Measurements from ENCODE around the gene ATP5ME. TPM values are rescaled to one million over a fixed set of nuclear protein-coding genes. Genes with fewer than 3 reads are reported as not detected.

ATP5ME gene, protein sequence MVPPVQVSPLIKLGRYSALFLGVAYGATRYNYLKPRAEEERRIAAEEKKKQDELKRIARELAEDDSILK
- total RNA-seq: 100 to 1,000 TPM; 245 to 254 TPM

DNA sequence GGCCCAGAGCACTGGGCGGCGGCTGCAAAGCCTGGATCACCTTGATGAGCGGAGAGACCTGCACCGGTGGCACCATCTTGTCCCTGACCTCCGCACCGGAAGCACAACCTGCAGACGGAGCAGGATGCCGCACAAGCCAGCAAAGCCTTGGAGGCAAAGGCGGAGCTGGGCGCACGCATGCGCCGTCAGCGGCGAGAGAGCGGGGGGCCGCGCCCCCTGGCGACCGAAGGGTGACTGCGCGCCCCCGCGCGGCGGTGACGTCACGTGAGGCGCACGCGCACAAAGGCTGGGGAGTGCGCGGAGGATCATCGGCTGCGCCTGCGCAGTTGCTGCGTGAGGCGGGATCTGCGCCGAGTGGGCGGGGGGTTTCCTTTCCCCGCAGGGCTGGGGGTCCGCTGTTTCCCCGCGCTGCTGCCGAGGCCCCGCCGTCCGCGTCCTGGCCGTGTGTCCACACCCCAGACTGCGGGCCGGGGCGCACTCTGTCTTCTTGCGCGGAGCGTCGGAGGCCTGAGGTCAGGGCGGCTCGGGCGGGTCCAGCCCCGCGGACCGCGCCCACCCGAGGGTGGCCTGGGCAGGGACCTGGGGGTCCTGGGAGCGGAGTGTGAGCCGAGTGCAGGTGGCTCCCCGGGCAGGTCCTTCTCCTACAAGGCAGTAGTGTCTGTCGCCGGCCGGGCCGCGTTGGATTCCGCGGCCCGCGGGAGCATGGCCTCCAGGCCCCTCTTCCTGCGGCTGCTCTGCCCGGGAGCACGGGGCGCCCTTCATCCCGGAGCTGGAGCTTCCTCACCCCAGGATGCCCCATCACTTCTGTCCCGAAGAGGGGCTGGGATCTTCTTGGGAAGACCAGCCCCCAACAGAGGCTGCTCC, at the start of gene ATP5ME, which contains the start of gene MYL5:
Gene ATP5ME (minus strand): TSS at position 105 of the 864 bp plus-strand sequence. CDS start 29 bp downstream, at position 76.
Gene MYL5 (plus strand): TSS at position 371 of the 864 bp plus-strand sequence. CDS start 3,485 bp downstream, outside the sequence.
- peak; percentile 98 for DNase-seq
- ChIA-PET CTCF (interaction anchor here (0.6 to 2.5 kb wide), 5 partner anchors 10 to 72 kb away, joined by 3 to 12 read pairs (median 6); no protein-coding TSS in a partner anchor), POLR2A (interaction anchor here (0.5 to 2.0 kb wide), 4 partner anchors 10 to 256 kb away, joined by 3 to 16 read pairs (median 4); no protein-coding TSS in a partner anchor)
- Mint-ChIP-seq H3K36me3 (peaks cover 24% of the 10 kb centered on the region), H3K27me3 (no peaks in the 10 kb centered on the region), H3K9me3 (no peaks in the 10 kb centered on the region), H3K27ac (peak within 1 kb of the TSS; percentile 82), H3K4me3 (peak within 1 kb of the TSS; percentile 81), H3K4me1 (ENCODE audit: low read depth) (peaks cover 10% of the 10 kb centered on the region)
- intact Hi-C loops (cut with micrococcal nuclease): loop anchor here (1.0 to 2.0 kb wide), 5 partner anchors 10 to 338 kb away; partner anchors contain the start of genes PCGF3, PIGG, ZNF141 and ZNF721

DNA sequence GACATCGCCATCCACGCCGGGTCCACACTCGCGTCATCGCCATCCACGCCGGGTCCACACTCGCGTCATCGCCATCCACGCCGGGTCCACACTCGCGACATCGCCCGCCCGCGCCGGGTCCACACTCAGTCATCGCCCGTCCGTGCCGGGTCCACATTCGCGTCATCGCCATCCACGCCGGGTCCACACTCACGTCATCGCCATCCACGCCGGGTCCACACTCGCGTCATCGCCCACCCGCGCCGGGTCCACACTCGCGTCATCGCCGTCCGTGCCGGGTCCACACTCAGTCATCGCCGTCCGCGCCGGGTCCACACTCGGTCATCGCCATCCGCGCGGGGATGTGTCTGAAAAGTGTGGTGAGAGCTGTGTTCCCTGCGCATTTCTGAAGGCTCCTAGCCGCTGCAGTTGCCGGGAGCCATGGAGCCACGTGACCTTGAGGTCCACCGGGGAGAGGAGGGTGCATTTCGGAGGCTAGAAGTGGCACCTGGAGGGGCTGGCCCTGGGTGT, 48.8 kb upstream of the ATP5ME start:
- Mint-ChIP-seq H3K4me1 (ENCODE audit: low read depth) (peaks cover 8% of the 10 kb centered on the region), H3K27me3 (no peaks in the 10 kb centered on the region), H3K9me3 (no peaks in the 10 kb centered on the region), H3K4me3 (no peak overlapping the region), H3K27ac (no peak overlapping the region), H3K36me3 (peaks cover 23% of the 10 kb centered on the region)
- POLR2A ChIA-PET: no interaction called here
- CTCF ChIA-PET: no interaction called here
- intact Hi-C loops (cut with micrococcal nuclease): no loop called here
- no peak for DNase-seq

DNA sequence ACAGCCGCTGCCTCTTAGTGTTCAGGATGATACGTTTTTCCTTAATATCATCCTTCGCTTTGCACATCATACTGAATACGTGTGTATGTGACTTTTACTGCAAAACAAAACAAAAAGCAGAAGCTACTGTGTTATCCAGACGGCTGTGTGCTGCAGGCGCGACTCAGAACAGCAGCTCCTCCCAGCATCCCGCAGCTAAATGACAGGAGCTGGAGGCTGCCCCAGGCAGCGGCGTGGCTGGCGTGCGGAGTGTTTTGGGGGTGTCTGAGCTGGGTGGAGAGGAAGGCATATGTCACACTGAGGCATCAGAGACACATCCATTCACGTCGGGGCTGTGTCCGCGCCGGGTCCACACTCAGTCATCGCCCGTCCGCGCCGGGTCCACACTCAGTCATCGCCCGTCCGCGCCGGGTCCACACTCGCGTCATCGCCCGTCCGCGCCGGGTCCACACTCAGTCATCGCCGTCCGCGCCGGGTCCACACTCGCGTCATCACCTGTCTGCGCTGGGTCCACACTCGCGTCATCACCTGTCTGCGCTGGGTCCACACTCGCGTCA, 48.2 kb upstream of the ATP5ME start:
- H3K4me3 Mint-ChIP-seq: no peak overlapping the region
- ChIA-PET POLR2A (no interaction called here), CTCF (no interaction called here)
- peaks cover 23% of the 10 kb centered on the region for H3K36me3 Mint-ChIP-seq
- no peaks in the 10 kb centered on the region for H3K9me3 Mint-ChIP-seq
- intact Hi-C loops (cut with micrococcal nuclease): no loop called here
- H3K4me1 Mint-ChIP-seq (ENCODE audit: low read depth): peaks cover 9% of the 10 kb centered on the region
- no peak overlapping the region for H3K27ac Mint-ChIP-seq
- H3K27me3 Mint-ChIP-seq: no peaks in the 10 kb centered on the region
- DNase-seq: no peak

DNA sequence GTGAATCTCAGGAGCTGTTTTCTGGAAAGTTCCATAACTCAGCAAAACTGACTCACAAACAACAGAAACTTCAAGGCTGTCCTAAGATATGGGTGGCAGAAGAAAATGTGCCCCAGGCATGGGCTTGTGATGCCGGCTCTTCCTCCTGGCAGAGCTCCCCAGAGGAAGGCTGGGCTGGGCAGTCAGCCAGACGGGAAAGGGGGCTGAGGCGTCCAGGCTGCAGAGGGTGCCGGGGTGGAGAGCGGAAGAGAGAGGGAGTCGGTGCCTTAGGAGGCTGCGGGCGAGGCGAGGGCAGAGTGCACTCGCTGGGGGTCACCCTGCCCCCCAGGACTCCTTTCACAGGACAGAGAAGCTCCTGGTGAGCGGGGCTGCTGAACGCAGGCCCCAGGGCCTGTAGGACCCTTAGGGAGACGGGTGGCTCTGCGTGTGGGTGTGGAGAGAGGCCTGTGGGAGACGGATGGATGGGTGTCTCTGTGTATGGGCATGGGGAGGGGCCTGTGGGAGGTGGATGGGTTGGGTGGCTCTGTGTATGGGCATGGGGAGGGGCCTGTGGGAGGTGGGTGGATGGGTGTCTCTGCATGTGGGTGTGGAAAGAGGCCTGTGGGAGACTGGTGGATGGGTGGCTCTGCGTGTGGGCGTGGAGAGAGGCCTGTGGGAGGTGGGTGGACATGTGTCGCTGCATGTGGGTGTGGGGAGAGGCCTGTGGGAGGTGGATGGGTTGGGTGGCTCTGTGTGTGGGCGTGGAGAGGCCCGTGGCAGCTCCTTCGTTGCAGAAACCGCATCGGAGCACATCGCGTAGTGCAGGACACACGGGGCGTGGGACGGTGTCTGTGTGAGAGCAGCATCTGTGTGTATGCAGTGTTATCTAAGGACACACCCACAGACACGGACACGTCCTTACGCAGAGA, 47.4 kb upstream of the ATP5ME start:
- peaks cover 6% of the 10 kb centered on the region for H3K4me1 Mint-ChIP-seq (ENCODE audit: low read depth)
- H3K27me3 Mint-ChIP-seq: no peaks in the 10 kb centered on the region
- H3K27ac Mint-ChIP-seq: no peak overlapping the region
- intact Hi-C loops (cut with micrococcal nuclease): no loop called here
- H3K36me3 Mint-ChIP-seq: peaks cover 23% of the 10 kb centered on the region
- ChIA-PET POLR2A (no interaction called here), CTCF (no interaction called here)
- DNase-seq: no peak
- H3K4me3 Mint-ChIP-seq: no peak overlapping the region
- no peaks in the 10 kb centered on the region for H3K9me3 Mint-ChIP-seq

DNA sequence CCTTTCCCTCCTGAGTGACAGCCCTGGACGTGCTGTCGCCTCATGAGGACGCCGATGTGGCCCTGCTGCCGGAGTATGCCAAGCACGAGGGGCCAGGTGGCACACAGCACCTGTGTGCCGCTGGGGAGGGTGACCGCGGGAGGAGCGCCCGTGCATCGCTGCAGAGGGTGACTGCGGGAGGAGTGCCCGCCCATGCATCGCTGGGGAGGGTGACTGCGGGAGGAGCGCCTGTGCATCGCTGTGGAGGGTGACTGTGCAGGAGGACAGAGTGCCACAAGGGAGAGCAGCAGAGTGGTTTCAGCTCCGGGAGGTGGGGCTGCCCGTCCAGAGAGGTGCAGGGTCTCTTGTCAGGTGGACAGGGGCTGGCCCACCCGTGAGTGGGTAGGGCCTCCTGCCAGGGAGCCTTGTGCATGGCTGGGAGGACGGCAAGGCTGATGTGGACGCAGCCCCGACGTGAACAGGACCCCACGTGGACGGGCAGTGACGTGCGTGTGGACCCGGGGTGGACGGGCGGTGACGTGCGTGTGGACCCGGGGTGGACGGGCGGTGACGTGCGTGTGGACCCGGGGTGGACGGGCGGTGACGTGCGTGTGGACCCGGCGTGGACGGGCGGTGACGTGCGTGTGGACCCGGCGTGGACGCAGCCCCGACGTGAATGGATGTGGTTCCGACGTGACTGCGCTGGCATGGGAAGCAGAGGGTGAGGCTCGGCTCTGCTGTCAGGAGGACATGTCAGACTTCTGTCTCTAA, 46.2 kb upstream of the ATP5ME start:
- CTCF ChIA-PET: no interaction called here

DNA sequence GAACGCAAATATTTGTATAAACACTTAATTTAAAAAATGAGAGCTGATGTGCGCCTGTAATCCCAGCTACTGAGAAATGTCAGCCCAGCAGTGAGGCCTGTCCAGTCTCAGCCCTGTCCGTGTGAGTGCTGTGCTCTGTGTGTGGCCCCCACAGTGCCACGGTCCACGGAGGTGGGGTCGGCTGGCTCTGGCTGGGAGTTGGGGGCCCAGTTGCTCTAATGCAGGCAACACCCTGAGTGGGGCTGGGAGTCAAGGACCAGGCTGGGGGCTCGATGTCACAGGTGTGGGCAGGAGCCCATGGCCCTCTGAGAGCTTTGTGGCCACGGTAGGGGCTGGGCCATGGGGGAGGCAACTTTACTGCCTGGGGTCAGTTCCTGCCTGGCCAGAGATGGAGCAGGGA, 44.4 kb upstream of the ATP5ME start:
- ChIA-PET CTCF (interaction anchor here (1.4 kb wide), 1 partner anchor 24 kb away, joined by 5 read pairs; no protein-coding TSS in a partner anchor), POLR2A (no interaction called here)
- Mint-ChIP-seq H3K9me3 (no peaks in the 10 kb centered on the region), H3K4me1 (ENCODE audit: low read depth) (peaks cover 2% of the 10 kb centered on the region), H3K36me3 (peaks cover 23% of the 10 kb centered on the region), H3K4me3 (no peak overlapping the region), H3K27me3 (no peaks in the 10 kb centered on the region), H3K27ac (no peak overlapping the region)
- intact Hi-C loops (cut with micrococcal nuclease): no loop called here
- no peak for DNase-seq

More for the DNA sequence above, 46.2 kb upstream of the ATP5ME start:
- intact Hi-C loops (cut with micrococcal nuclease): no loop called here
- Mint-ChIP-seq H3K9me3 (no peaks in the 10 kb centered on the region), H3K36me3 (peaks cover 23% of the 10 kb centered on the region), H3K27ac (no peak overlapping the region), H3K4me3 (no peak overlapping the region), H3K4me1 (ENCODE audit: low read depth) (peaks cover 4% of the 10 kb centered on the region), H3K27me3 (no peaks in the 10 kb centered on the region)
- DNase-seq: no peak
- POLR2A ChIA-PET: no interaction called here

DNA sequence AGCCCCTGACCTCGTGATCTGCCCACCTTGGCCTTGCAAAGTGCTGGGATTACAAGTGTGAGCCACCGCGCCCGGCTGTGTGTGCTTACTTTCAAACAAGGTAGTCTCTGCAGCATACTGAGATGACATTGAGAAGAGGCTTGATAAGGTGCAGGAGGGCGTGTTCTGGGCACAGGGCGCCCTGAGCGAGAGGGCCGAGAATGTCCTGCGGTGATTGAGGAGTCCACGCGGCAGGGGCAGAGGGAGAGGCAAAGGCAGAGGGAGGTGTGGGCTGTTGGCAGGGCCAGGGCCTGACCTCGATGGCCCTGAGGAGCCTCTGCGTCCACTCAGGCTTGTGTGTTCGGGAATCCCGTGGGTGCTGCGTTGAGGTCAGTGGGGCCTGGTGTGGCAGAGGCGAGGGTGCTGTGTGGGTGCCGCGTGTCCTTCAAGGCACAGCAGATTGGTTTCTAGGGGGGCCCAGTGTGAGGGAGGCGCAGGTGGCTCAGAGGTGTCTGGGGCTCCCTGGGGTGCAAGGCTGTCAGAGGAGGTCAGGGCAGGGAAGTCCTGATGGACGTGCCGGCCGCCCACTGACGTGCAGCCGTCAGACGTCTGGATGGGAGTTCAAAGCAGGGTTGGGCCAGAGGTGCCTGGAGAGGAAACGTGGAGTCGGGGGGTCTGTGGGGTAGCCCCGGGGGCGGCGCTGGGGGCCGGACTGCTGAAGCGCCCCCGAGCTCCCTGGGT, 43.7 kb upstream of the ATP5ME start:
- H3K27ac Mint-ChIP-seq: no peak overlapping the region
- CTCF ChIA-PET: no interaction called here
- peaks cover 17% of the 10 kb centered on the region for H3K36me3 Mint-ChIP-seq
- POLR2A ChIA-PET: no interaction called here
- H3K4me3 Mint-ChIP-seq: no peak overlapping the region
- H3K9me3 Mint-ChIP-seq: no peaks in the 10 kb centered on the region
- no peak for DNase-seq
- peaks cover 2% of the 10 kb centered on the region for H3K4me1 Mint-ChIP-seq (ENCODE audit: low read depth)
- intact Hi-C loops (cut with micrococcal nuclease): no loop called here
- no peaks in the 10 kb centered on the region for H3K27me3 Mint-ChIP-seq

DNA sequence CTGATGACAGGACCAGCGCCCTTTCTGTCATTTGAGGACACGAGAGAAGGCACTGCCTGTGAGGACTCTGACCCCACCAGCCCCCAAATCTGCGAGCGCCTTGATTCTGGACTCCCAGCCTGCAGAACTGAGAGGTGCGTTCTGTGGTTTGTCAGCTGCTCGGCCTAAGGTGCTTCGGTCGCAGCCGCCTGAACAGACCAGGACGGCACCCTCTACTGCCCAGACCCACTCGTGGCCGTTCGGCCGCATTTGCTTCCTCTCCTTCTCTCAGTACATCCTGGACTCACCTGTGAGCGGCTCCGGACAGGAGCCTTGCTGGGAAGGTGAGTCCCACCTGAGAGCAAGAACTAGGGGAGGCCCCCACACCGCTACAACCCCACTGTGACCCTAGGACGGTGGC, 40.0 kb upstream of the ATP5ME start:
- CTCF ChIA-PET: no interaction called here
- Mint-ChIP-seq H3K9me3 (no peaks in the 10 kb centered on the region), H3K27ac (no peak overlapping the region)

DNA sequence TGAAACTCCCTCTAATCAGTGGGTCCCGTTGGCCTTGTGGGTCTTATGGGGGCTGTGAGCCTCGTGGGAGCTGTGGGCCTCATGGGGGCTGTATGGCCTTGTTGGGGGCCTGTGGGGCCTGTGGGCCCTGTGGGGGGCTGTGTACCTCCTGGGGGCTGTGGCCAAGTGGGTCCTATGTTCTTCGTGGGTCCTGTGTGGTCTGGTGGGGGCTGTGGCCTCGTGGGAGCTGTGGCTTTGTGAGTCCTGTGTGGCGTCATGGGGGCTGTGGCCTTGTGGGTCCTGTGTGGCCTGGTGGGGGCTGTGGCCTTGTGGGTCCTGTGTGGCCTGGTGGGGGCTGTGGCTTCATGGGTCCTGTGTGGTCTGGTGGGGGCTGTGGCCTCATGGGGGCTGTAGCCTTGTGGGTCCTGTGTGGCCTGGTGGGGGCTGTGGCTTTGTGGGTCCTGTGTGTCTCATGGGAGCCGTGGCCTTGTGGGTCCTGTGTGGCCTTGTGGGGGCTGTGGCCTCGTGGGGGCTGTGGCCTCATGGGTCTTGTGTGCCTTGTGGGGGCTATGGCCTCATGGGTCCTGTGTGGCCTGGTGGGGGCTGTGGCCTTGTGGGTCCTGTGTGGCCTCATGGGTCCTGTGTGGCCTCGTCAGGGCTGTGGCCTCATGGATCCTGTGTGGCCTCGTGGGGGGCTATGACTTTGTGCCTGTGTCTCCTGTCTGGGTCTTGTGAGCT, 39.0 kb upstream of the ATP5ME start:
- Mint-ChIP-seq H3K9me3 (no peaks in the 10 kb centered on the region), H3K4me3 (no peak overlapping the region), H3K27ac (no peak overlapping the region), H3K27me3 (no peaks in the 10 kb centered on the region), H3K4me1 (ENCODE audit: low read depth) (peaks cover 22% of the 10 kb centered on the region), H3K36me3 (no peaks in the 10 kb centered on the region)
- intact Hi-C loops (cut with micrococcal nuclease): no loop called here
- POLR2A ChIA-PET: interaction anchor here (0.8 kb wide), 1 partner anchor 140 kb away, joined by 3 read pairs; no protein-coding TSS in a partner anchor
- no peak for DNase-seq
- CTCF ChIA-PET: no interaction called here

More for the DNA sequence above, 40.0 kb upstream of the ATP5ME start:
- Mint-ChIP-seq H3K36me3 (no peaks in the 10 kb centered on the region), H3K4me1 (ENCODE audit: low read depth) (peaks cover 17% of the 10 kb centered on the region), H3K27me3 (no peaks in the 10 kb centered on the region), H3K4me3 (no peak overlapping the region)
- intact Hi-C loops (cut with micrococcal nuclease): no loop called here
- POLR2A ChIA-PET: no interaction called here
- DNase-seq: no peak

DNA sequence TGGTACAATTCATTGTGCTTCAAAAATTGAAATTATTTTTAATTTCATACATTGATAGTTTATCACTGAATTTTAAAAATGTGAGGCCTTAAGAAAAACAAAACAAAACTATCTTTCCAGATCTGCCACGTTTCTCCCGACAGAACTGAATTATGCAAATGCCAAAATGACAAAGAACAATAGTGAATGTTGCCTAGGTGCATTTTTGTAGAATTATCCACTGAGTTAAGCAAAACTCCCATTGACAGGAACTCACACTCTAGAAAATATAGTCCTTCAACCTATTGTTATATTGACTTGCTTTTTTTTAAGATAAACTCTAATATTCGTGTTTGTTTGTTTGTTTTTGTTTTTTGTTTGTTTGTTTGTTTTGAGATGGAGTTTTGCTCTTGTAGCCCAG, 38.0 kb upstream of the ATP5ME start:
- H3K27me3 Mint-ChIP-seq: no peaks in the 10 kb centered on the region
- H3K4me1 Mint-ChIP-seq (ENCODE audit: low read depth): peaks cover 20% of the 10 kb centered on the region
- H3K9me3 Mint-ChIP-seq: no peaks in the 10 kb centered on the region
- intact Hi-C loops (cut with micrococcal nuclease): no loop called here
- CTCF ChIA-PET: no interaction called here
- DNase-seq: no peak
- no peak overlapping the region for H3K27ac Mint-ChIP-seq
- no peaks in the 10 kb centered on the region for H3K36me3 Mint-ChIP-seq
- POLR2A ChIA-PET: no interaction called here
- no peak overlapping the region for H3K4me3 Mint-ChIP-seq
